ENCODE data around the gene TCF20. TPM values are rescaled to one million over a fixed set of nuclear protein-coding genes. Genes with fewer than 3 reads are reported as not detected.
A peak's percentile ranks its signal among the peaks of the same experiment; 100 is the strongest.

TCF20 gene
- total and polyA plus RNA-seq, 2 donors (not counting 1 experiment from before 2014, with no cell fraction given): 16.4 to 81.3 TPM

DNA sequence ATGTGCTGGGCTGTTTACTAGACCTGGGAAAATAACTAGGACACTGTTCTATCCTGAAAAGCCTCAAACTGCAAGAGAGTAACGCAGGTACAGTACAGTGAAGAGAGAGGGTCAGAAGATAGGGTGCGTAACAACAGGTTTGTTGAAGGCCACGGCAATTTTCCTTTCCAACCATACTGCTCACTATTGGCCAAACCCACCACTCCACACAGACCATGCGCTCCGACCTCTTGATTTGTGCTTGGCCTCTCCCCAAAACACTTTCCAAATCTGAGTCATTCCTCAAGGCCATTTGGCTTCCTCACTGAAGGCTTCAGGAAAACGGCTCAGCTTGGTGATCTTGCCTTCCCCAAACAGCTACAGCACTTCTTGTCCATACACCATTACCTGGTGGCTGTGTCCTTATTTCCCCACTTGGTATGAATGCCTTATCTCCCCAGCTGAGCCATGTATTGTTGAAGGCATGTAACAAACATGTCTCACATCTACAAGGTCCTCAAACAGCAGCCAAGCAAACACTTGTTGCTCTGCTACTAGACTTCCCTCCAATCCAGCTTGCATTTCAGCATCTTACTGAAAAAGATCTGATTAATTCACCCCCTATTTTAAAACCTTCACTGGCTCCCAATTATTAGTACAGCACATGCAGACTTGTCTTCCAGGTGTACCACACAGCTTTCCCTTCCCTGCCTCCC lies 40.9 kb downstream of the TCF20 start:
- CTCF ChIA-PET: no interaction called here
- peaks cover 51% of the 10 kb centered on the region for H3K4me1 Mint-ChIP-seq
- H4K20me1 ChIP-seq (ENCODE audit: control insufficient read depth, insufficient read depth, low read length, poor library complexity, severe bottlenecking): peaks cover 94% of the 10 kb centered on the region

DNA sequence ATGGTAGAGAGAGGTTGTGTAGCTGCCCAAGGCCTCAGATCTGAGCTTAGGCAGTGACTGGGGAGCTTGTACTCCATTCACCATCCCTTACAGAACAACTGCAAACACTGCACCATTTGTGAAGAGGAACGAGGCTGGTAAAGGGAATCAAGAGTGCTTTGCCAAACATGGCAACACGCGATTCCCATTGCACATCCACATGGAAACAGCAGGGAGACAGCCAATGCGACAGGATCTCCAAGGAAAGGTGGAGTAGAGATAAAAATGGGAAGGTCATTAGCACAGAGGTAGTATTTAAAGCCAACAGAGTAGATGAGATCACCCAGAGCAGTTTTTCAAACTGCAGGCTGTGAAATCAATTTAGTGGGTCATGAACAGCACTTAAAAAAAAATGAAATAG lies 42.0 kb downstream of the TCF20 start:
- no CpG with 5 or more reads among the region's 4 CpGs for WGBS (ENCODE audit: insufficient coverage)
- Histone ChIP-seq H3K27me3 (replicated peaks in 1 of 4; ENCODE audit: control extremely low read depth in 1 of 4, control insufficient read depth in 3 of 4, insufficient read depth in 4 of 4, low read length in 3 of 4) (no peaks in the 10 kb centered on the region), H4K20me1 (ENCODE audit: control insufficient read depth, insufficient read depth, low read length, poor library complexity, severe bottlenecking) (peaks cover 94% of the 10 kb centered on the region), H3K9ac (ENCODE audit: low read length) (no peak overlapping the region), H3K4me1 (ENCODE audit: control insufficient read depth in 2 of 2, insufficient read depth in 2 of 2, low read length in 2 of 2) (peaks cover 17 to 23% of the 10 kb centered on the region in 2 donors), H3K4me3 (ENCODE audit: control extremely low read depth in 1 of 5, extremely low read depth in 1 of 5, insufficient read depth in 1 of 5, low read depth in 2 of 5, low read length in 4 of 5) (no peak overlapping the region), H2AFZ (ENCODE audit: insufficient read depth, low read depth, low read length, poor library complexity, severe bottlenecking) (no peak overlapping the region), H3K36me3 (replicated peaks in 1 of 2; ENCODE audit: control extremely low read depth in 1 of 2, control insufficient read depth in 1 of 2, extremely low read depth in 1 of 2, insufficient read depth in 2 of 2, low read length in 1 of 2) (no peaks in the 10 kb centered on the region), H3K79me2 (ENCODE audit: control insufficient read depth, insufficient read depth, low read length) (peaks cover 99% of the 10 kb centered on the region), H3K9me3 (ENCODE audit: control extremely low read depth in 1 of 3, control insufficient read depth in 2 of 3, insufficient read depth in 1 of 3, low read length in 2 of 3) (no peaks in the 10 kb centered on the region), H3K4me2 (replicated peaks; ENCODE audit: low read depth, low read length, poor library complexity, severe bottlenecking) (peak overlapping the region; percentile 39), H3K27ac (ENCODE audit: low read length in 2 of 2) (peak overlapping the region in 1 of 2 donors; percentile 46)
- ChIA-PET POLR2A (no interaction called here), CTCF (no interaction called here)
- Mint-ChIP-seq H3K27ac (no peak overlapping the region), H3K9me3 (ENCODE audit: insufficient read depth) (no peaks in the 10 kb centered on the region), H3K4me3 (no peak overlapping the region), H3K27me3 (no peaks in the 10 kb centered on the region), H3K4me1 (peaks cover 49% of the 10 kb centered on the region)
- no peak for ATAC-seq (ENCODE audit: low read depth)
- no peak for DNase-seq
- TF ChIP-seq, protein P1, sequence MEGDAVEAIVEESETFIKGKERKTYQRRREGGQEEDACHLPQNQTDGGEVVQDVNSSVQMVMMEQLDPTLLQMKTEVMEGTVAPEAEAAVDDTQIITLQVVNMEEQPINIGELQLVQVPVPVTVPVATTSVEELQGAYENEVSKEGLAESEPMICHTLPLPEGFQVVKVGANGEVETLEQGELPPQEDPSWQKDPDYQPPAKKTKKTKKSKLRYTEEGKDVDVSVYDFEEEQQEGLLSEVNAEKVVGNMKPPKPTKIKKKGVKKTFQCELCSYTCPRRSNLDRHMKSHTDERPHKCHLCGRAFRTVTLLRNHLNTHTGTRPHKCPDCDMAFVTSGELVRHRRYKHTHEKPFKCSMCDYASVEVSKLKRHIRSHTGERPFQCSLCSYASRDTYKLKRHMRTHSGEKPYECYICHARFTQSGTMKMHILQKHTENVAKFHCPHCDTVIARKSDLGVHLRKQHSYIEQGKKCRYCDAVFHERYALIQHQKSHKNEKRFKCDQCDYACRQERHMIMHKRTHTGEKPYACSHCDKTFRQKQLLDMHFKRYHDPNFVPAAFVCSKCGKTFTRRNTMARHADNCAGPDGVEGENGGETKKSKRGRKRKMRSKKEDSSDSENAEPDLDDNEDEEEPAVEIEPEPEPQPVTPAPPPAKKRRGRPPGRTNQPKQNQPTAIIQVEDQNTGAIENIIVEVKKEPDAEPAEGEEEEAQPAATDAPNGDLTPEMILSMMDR (IDR thresholded peaks at IDR 0.05): no peak
- no peak for TF ChIP-seq EZH2 (IDR thresholded peaks at IDR 0.05; ENCODE audit: borderline replicate concordance, insufficient read depth, low read depth, low read length, poor library complexity, severe bottlenecking)
- intact Hi-C loops (cut with micrococcal nuclease): no loop called here

More for the DNA sequence above, 40.9 kb downstream of the TCF20 start:
- intact Hi-C loops (cut with micrococcal nuclease): no loop called here
- Mint-ChIP-seq H3K9me3 (ENCODE audit: insufficient read depth) (no peaks in the 10 kb centered on the region), H3K27ac (no peak overlapping the region), H3K4me3 (no peak overlapping the region), H3K27me3 (no peaks in the 10 kb centered on the region)
- POLR2A ChIA-PET: no interaction called here
- no peaks in the 10 kb centered on the region for H3K27me3 ChIP-seq (replicated peaks in 1 of 4; ENCODE audit: control extremely low read depth in 1 of 4, control insufficient read depth in 3 of 4, insufficient read depth in 4 of 4, low read length in 3 of 4)
- H2AFZ ChIP-seq (ENCODE audit: insufficient read depth, low read depth, low read length, poor library complexity, severe bottlenecking): no peak overlapping the region
- H3K27ac ChIP-seq (ENCODE audit: low read length in 2 of 2): no peak overlapping the region
- TF ChIP-seq, protein P1 (IDR thresholded peaks at IDR 0.05): no peak
- TF ChIP-seq EZH2 (IDR thresholded peaks at IDR 0.05; ENCODE audit: borderline replicate concordance, insufficient read depth, low read depth, low read length, poor library complexity, severe bottlenecking): no peak
- peaks cover 17 to 23% of the 10 kb centered on the region in 2 donors for H3K4me1 ChIP-seq (ENCODE audit: control insufficient read depth in 2 of 2, insufficient read depth in 2 of 2, low read length in 2 of 2)
- peaks cover 0 to 3% of the 10 kb centered on the region in 2 experiments for H3K36me3 ChIP-seq (replicated peaks in 1 of 2; ENCODE audit: control extremely low read depth in 1 of 2, control insufficient read depth in 1 of 2, extremely low read depth in 1 of 2, insufficient read depth in 2 of 2, low read length in 1 of 2)
- no peak overlapping the region for H3K4me3 ChIP-seq (ENCODE audit: control extremely low read depth in 1 of 5, extremely low read depth in 1 of 5, insufficient read depth in 1 of 5, low read depth in 2 of 5, low read length in 4 of 5)
- H3K9me3 ChIP-seq (ENCODE audit: control extremely low read depth in 1 of 3, control insufficient read depth in 2 of 3, insufficient read depth in 1 of 3, low read length in 2 of 3): no peaks in the 10 kb centered on the region
- H3K79me2 ChIP-seq (ENCODE audit: control insufficient read depth, insufficient read depth, low read length): peaks cover 98% of the 10 kb centered on the region
- no peak overlapping the region for H3K9ac ChIP-seq (ENCODE audit: low read length)
- ATAC-seq (ENCODE audit: low read depth): no peak
- no peak overlapping the region for H3K4me2 ChIP-seq (replicated peaks; ENCODE audit: low read depth, low read length, poor library complexity, severe bottlenecking)
- 94% methylated on average over 6 of the region's 6 CpGs for WGBS (ENCODE audit: insufficient coverage)
- DNase-seq: no peak

All from B cell (primary cell).